IMR-90 (cell line): ENCODE results near the gene CPHXL2. TPM values are rescaled to one million over a fixed set of nuclear protein-coding genes. Genes with fewer than 3 reads are reported as not detected.

Experiments
- ATAC-seq: fragments of 200-7000 bp; cut with Tn5 transposase; 2 replicates; pipeline ENCODE4 v1.9.1; 2020; ENCODE audit warnings: low read depth, mild to moderate bottlenecking, moderate library complexity
- BruUV-seq: library from RNA; stranded (reverse); fragments of 400-500 nt; replicated peaks from 2 replicates; lab custom pipeline; 2021; lab: Mats Ljungman, UMichigan
- CTCF ChIA-PET: fragments of 300-600 bp; formaldehyde crosslinking; extraction: SDS; loops from one replicate; lab custom pipeline; 2021; ENCODE audit warnings: antibody characterized with exemption; lab: Yijun Ruan, JAX
- POLR2A ChIA-PET: fragments of 300-600 bp; sonication (Branson Sonifier 250); formaldehyde crosslinking; loops from one replicate; lab custom pipeline; 2022; ENCODE audit warnings: antibody characterized with exemption; ENCODE audit not compliant: unreplicated experiment; lab: Charles Lee
- DNase-seq: peaks from one replicate; pipeline ENCODE4 v3.0.0; 2013
- H2AFZ ChIP-seq: replicated peaks from 2 replicates; pipeline ENCODE3; 2013; ENCODE audit warnings: low read length, mild to moderate bottlenecking; ENCODE audit not compliant: poor library complexity
- H2AK5ac ChIP-seq: 2 replicates; pipeline ENCODE4 v1.6.1; 2013; ENCODE audit warnings: low read depth, low read length, inconsistent platforms
- H2AK9ac ChIP-seq: replicated peaks from 2 replicates; pipeline ENCODE3; 2013; ENCODE audit warnings: mild to moderate bottlenecking, low read depth, low read length, moderate library complexity; ENCODE audit not compliant: poor library complexity
- H2BK120ac ChIP-seq: 2 replicates; pipeline ENCODE4 v1.6.1; 2013; ENCODE audit warnings: low read depth, low read length, inconsistent platforms
- H2BK15ac ChIP-seq: 3 replicates; pipeline ENCODE4 v1.6.1; 2013; ENCODE audit warnings: low read depth, low read length, inconsistent platforms
- H2BK20ac ChIP-seq: 2 replicates; pipeline ENCODE4 v1.6.1; 2013; ENCODE audit warnings: low read depth, mild to moderate bottlenecking, inconsistent platforms, low read length, moderate library complexity
- H2BK5ac ChIP-seq: 2 replicates; pipeline ENCODE4 v1.6.1; 2013; ENCODE audit warnings: mild to moderate bottlenecking, low read depth, low read length, inconsistent platforms; ENCODE audit not compliant: poor library complexity, severe bottlenecking
- H3K14ac ChIP-seq: replicated peaks from 2 replicates; pipeline ENCODE4 v1.6.1; 2013; ENCODE audit warnings: low read depth, low read length, inconsistent platforms
- H3K18ac ChIP-seq: 2 replicates; pipeline ENCODE4 v1.6.1; 2013; ENCODE audit warnings: low read depth, low read length, control low read depth
- H3K23ac ChIP-seq: 2 replicates; pipeline ENCODE4 v1.6.1; 2013; ENCODE audit warnings: low read depth, low read length, inconsistent platforms
- H3K27ac ChIP-seq: 2 replicates; pipeline ENCODE4 v1.5.1; 2013; ENCODE audit warnings: mild to moderate bottlenecking, control low read depth, low read length; ENCODE audit not compliant: insufficient read depth
- H3K27me3 ChIP-seq: 2 replicates; pipeline ENCODE4 v1.6.1; 2013; ENCODE audit warnings: low read length; ENCODE audit not compliant: control insufficient read depth, insufficient read depth
- H3K36me3 ChIP-seq: 2 replicates; pipeline ENCODE4 v1.6.1; 2013; ENCODE audit warnings: low read length, mixed read lengths; ENCODE audit not compliant: control insufficient read depth, insufficient read depth
- H3K4ac ChIP-seq: 2 replicates; pipeline ENCODE4 v1.6.1; 2013; ENCODE audit warnings: low read depth, low read length, inconsistent platforms
- H3K4me1 ChIP-seq: 2 replicates; pipeline ENCODE4 v1.6.1; 2013; ENCODE audit warnings: low read length, mixed read lengths; ENCODE audit not compliant: control insufficient read depth, insufficient read depth
- H3K4me2 ChIP-seq: 2 replicates; pipeline ENCODE4 v1.6.1; 2013; ENCODE audit warnings: low read depth, mild to moderate bottlenecking, control low read depth, low read length, moderate library complexity
- H3K4me3 ChIP-seq: 2 replicates; pipeline ENCODE4 v1.5.1; 2013; ENCODE audit warnings: low read depth, mild to moderate bottlenecking, control low read depth, low read length, moderate library complexity; ENCODE audit not compliant: insufficient read depth
- H3K56ac ChIP-seq: 2 replicates; pipeline ENCODE4 v1.6.1; 2013; ENCODE audit warnings: low read length, inconsistent platforms; ENCODE audit not compliant: insufficient read depth; ENCODE audit errors: extremely low read depth
- H3K79me1 ChIP-seq, 2 experiments: 2 replicates each; pipeline ENCODE4 v1.6.1; 2013; ENCODE audit warnings: low read length in 2 of 2, inconsistent platforms in 1 of 2, low read depth in 1 of 2
- H3K9ac ChIP-seq: 2 replicates; pipeline ENCODE4 v1.6.1; 2013; ENCODE audit warnings: low read depth, low read length, control low read depth
- H3K9me1 ChIP-seq: 2 replicates; pipeline ENCODE4 v1.6.1; 2013; ENCODE audit warnings: low read length, inconsistent platforms; ENCODE audit not compliant: insufficient read depth
- H3K9me3 ChIP-seq: 2 replicates; pipeline ENCODE4 v1.6.1; 2013; ENCODE audit warnings: low read length; ENCODE audit not compliant: control insufficient read depth, insufficient read depth
- H4K20me1 ChIP-seq: 2 replicates; pipeline ENCODE4 v1.6.1; 2013; ENCODE audit warnings: low read length, inconsistent platforms; ENCODE audit not compliant: insufficient read depth
- H4K5ac ChIP-seq: 2 replicates; pipeline ENCODE4 v1.6.1; 2013; ENCODE audit warnings: mild to moderate bottlenecking, low read depth, low read length, control low read depth
- H4K8ac ChIP-seq, 2 experiments: 2 replicates each; pipeline ENCODE4 v1.6.1; 2013; ENCODE audit warnings: low read depth in 2 of 2, low read length in 2 of 2, control low read depth in 1 of 2, inconsistent platforms in 1 of 2
- H4K91ac ChIP-seq: 2 replicates; pipeline ENCODE4 v1.6.1; 2013; ENCODE audit warnings: low read depth, low read length, inconsistent platforms; ENCODE audit not compliant: insufficient read depth
- BHLHE40 ChIP-seq: fragments of 150-350 bp; IDR thresholded peaks from 2 replicates; pipeline ENCODE4 v1.6.1; 2016; ENCODE audit warnings: mild to moderate bottlenecking, low read depth, low read length
- dilution Hi-C: fragments of 300-500 bp; cut with HindIII; formaldehyde crosslinking; loops from one replicate; pipeline ENCODE4 v1.14.3; 2018; ENCODE audit warnings: low sequenced_read_pairs; ENCODE audit not compliant: unreplicated experiment
- in situ Hi-C: fragments of 300-500 bp; cut with MboI; formaldehyde crosslinking; loops from 3 replicates; pipeline ENCODE4 v1.14.3; 2019; ENCODE audit warnings: low sequenced_read_pairs, inconsistent platforms, mixed read lengths
- intact Hi-C: fragments of 100-400 bp; cut with micrococcal nuclease; formaldehyde crosslinking; loops from 2 replicates; pipeline ENCODE4 v1.10.0; 2022
- polyA plus RNA-seq, 3 experiments: library from polyadenylated mRNA; depleted of rRNA; stranded (reverse); fragments of >200 nt; gene quantifications; 2 replicates each; pipeline ENCODE4 v1.2.3, GENCODE V29; 2012; ENCODE audit warnings: low replicate concordance in 1 of 3
- total RNA-seq: library from RNA; depleted of rRNA; stranded (reverse); fragments of >200 nt; gene quantifications from 2 replicates; pipeline ENCODE4 v1.2.3, GENCODE V29; 2012
- TF ChIP-seq, protein P1 (sequence below): conservative IDR thresholded peaks from 2 replicates; pipeline ENCODE4 v1.5.1; 2012; ENCODE audit warnings: mild to moderate bottlenecking, low read depth, low read length, improper control_type of control experiment
- TF ChIP-seq, protein P2 (sequence below): fragments of 150-350 bp; IDR thresholded peaks from 2 replicates; pipeline ENCODE4 v1.6.1; 2016; ENCODE audit warnings: low read depth, mild to moderate bottlenecking, low read length, moderate library complexity, borderline replicate concordance

Gene CPHXL2
- total and polyA plus RNA-seq, 2 of the 4 experiments (the other 2 are of a cell fraction), result not detected

DNA sequence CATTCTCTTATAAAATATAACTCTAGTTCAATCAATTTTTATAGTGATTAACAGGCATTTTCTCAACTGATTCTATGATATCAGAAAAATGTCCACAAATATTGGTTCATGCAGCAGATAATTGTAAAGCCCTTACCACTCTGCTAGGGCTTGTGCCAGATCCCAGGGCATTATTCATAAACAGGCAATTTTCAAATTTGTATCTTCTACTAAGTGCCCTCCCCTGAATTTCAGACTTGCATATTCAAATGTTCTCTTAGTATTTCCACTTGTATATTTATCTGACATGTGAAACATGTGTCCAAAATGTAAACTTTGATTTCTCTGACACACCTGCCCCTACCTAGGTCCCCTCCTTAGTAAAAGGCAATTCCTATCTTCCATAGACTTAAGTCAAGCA lies 9.3 kb downstream of the CPHXL2 start:
- in situ Hi-C loops, result no loop called here
- H4K5ac ChIP-seq, result no peak overlapping the region
- H3K27ac ChIP-seq, result no peak overlapping the region
- intact Hi-C loops, result no loop called here
- H2BK5ac ChIP-seq, result no peak overlapping the region
- no peak overlapping the region for H4K91ac ChIP-seq
- no peak overlapping the region for H3K9ac ChIP-seq
- BruUV-seq, result no TSS peak
- no peak overlapping the region for H3K4me2 ChIP-seq
- H2AK9ac ChIP-seq, result no peak overlapping the region
- DNase-seq (no peak), ATAC-seq (no peak)
- no peak overlapping the region for H3K23ac ChIP-seq
- peaks cover 1% of the 10 kb centered on the region; the same call in 1 of the 2 replicates for H3K4me1 ChIP-seq
- no peaks in the 10 kb centered on the region for H3K27me3 ChIP-seq
- no peak overlapping the region for H2AK5ac ChIP-seq
- dilution Hi-C loops, result no loop called here
- H3K9me1 ChIP-seq, result no peaks in the 10 kb centered on the region
- no peak overlapping the region for H3K18ac ChIP-seq
- H2BK20ac ChIP-seq, result no peak overlapping the region
- H3K79me1 ChIP-seq, result no peaks in the 10 kb centered on the region
- H4K8ac ChIP-seq, result no peak overlapping the region
- no peak overlapping the region for H3K4me3 ChIP-seq
- TF ChIP-seq, protein P1, sequence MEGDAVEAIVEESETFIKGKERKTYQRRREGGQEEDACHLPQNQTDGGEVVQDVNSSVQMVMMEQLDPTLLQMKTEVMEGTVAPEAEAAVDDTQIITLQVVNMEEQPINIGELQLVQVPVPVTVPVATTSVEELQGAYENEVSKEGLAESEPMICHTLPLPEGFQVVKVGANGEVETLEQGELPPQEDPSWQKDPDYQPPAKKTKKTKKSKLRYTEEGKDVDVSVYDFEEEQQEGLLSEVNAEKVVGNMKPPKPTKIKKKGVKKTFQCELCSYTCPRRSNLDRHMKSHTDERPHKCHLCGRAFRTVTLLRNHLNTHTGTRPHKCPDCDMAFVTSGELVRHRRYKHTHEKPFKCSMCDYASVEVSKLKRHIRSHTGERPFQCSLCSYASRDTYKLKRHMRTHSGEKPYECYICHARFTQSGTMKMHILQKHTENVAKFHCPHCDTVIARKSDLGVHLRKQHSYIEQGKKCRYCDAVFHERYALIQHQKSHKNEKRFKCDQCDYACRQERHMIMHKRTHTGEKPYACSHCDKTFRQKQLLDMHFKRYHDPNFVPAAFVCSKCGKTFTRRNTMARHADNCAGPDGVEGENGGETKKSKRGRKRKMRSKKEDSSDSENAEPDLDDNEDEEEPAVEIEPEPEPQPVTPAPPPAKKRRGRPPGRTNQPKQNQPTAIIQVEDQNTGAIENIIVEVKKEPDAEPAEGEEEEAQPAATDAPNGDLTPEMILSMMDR, result no peak
- no peak for TF ChIP-seq BHLHE40
- TF ChIP-seq, protein P2, sequence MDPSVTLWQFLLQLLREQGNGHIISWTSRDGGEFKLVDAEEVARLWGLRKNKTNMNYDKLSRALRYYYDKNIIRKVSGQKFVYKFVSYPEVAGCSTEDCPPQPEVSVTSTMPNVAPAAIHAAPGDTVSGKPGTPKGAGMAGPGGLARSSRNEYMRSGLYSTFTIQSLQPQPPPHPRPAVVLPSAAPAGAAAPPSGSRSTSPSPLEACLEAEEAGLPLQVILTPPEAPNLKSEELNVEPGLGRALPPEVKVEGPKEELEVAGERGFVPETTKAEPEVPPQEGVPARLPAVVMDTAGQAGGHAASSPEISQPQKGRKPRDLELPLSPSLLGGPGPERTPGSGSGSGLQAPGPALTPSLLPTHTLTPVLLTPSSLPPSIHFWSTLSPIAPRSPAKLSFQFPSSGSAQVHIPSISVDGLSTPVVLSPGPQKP, result no peak
- H2AFZ ChIP-seq, result no peak overlapping the region
- ChIA-PET CTCF (no interaction called here), POLR2A (no interaction called here)
- no peak overlapping the region for H3K56ac ChIP-seq
- no peaks in the 10 kb centered on the region for H3K9me3 ChIP-seq
- no peak overlapping the region for H3K4ac ChIP-seq
- H3K36me3 ChIP-seq, result no peaks in the 10 kb centered on the region
- no peaks in the 10 kb centered on the region for H4K20me1 ChIP-seq
- H3K14ac ChIP-seq, result no peak overlapping the region
- no peak overlapping the region for H2BK15ac ChIP-seq
- no peak overlapping the region for H2BK120ac ChIP-seq
